Neural progenitor cell (in vitro differentiated cells): ENCODE measurements around the gene GANC. TPM values are rescaled to one million over a fixed set of nuclear protein-coding genes. Genes with fewer than 3 reads are reported as not detected.

Source experiments
- DNase-seq: peaks from one replicate; pipeline ENCODE4 v3.0.0-alpha.2; 2016; ENCODE audit warnings: low spot score
- H2AFZ ChIP-seq: fragments of 200-600 bp; sonication (generic); replicated peaks from 2 replicates; pipeline ENCODE4 v1.6.1; 2016; ENCODE audit warnings: antibody characterized with exemption
- H3F3A ChIP-seq: fragments of 200-600 bp; sonication (generic); 2 replicates; pipeline ENCODE4 v1.6.1; 2016; ENCODE audit warnings: antibody characterized with exemption, low read depth
- H3K27ac ChIP-seq: fragments of 200-600 bp; sonication (generic); 2 replicates; pipeline ENCODE4 v1.5.1; 2016; ENCODE audit warnings: mild to moderate bottlenecking
- H3K27me3 ChIP-seq: fragments of 200-600 bp; sonication (generic); 2 replicates; pipeline ENCODE4 v1.6.1; 2016; ENCODE audit warnings: mild to moderate bottlenecking, moderate library complexity
- H3K36me3 ChIP-seq: fragments of 200-600 bp; sonication (generic); 2 replicates; pipeline ENCODE4 v1.5.1; 2016
- H3K4me1 ChIP-seq: fragments of 200-600 bp; sonication (generic); 2 replicates; pipeline ENCODE4 v1.6.1; 2016; ENCODE audit warnings: mixed run types
- H3K4me2 ChIP-seq: fragments of 200-600 bp; sonication (generic); 2 replicates; pipeline ENCODE4 v1.6.1; 2016
- H3K4me3 ChIP-seq: fragments of 200-600 bp; sonication (generic); 2 replicates; pipeline ENCODE4 v1.5.1; 2016
- H3K79me2 ChIP-seq: fragments of 200-600 bp; sonication (generic); 2 replicates; pipeline ENCODE4 v1.6.1; 2016; ENCODE audit warnings: low read depth
- H3K9ac ChIP-seq: fragments of 200-600 bp; sonication (generic); 2 replicates; pipeline ENCODE4 v1.6.1; 2016
- H3K9me3 ChIP-seq: fragments of 200-600 bp; sonication (generic); 2 replicates; pipeline ENCODE4 v1.5.1; 2016; ENCODE audit warnings: low read depth
- H4K20me1 ChIP-seq: fragments of 200-600 bp; sonication (generic); 2 replicates; pipeline ENCODE4 v1.6.1; 2016; ENCODE audit warnings: low read depth
- H3K27ac Mint-ChIP-seq: 3 replicates; pipeline ENCODE4 v1.8.0; 2021; ENCODE audit warnings: mixed read lengths
- H3K27me3 Mint-ChIP-seq: 2 replicates; pipeline ENCODE4 v1.8.0; 2022; ENCODE audit warnings: low read depth, mild to moderate bottlenecking, inconsistent platforms, moderate library complexity, mixed read lengths; ENCODE audit not compliant: insufficient read depth
- H3K36me3 Mint-ChIP-seq: 3 replicates; pipeline ENCODE4 v1.8.0; 2021; ENCODE audit warnings: mixed read lengths
- H3K4me1 Mint-ChIP-seq: 3 replicates; pipeline ENCODE4 v1.8.0; 2021; ENCODE audit warnings: mixed read lengths
- H3K4me3 Mint-ChIP-seq: 3 replicates; pipeline ENCODE4 v1.8.0; 2021; ENCODE audit warnings: mild to moderate bottlenecking, moderate library complexity, mixed read lengths
- H3K9me3 Mint-ChIP-seq: 3 replicates; pipeline ENCODE4 v1.8.0; 2020; ENCODE audit warnings: mixed read lengths
- EZH2 ChIP-seq: fragments of 200-600 bp; sonication (generic); IDR thresholded peaks from 2 replicates; pipeline ENCODE4 v1.6.1; 2017; ENCODE audit warnings: antibody characterized with exemption, mild to moderate bottlenecking, moderate library complexity
- EZH2phosphoT487 ChIP-seq: fragments of 200-600 bp; sonication (generic); IDR thresholded peaks from 2 replicates; pipeline ENCODE4 v1.6.1; 2017; ENCODE audit warnings: antibody characterized with exemption
- total RNA-seq: library from RNA; depleted of rRNA; stranded (reverse); fragments of >200 nt; gene quantifications from 2 replicates; pipeline ENCODE4 v1.2.3, GENCODE V29; 2015; ENCODE audit warnings: low replicate concordance
- TF ChIP-seq, protein P1 (sequence below): fragments of 200-600 bp; sonication (generic); IDR thresholded peaks from 2 replicates; pipeline ENCODE4 v1.5.1; 2017; ENCODE audit warnings: antibody characterized with exemption, mild to moderate bottlenecking

The GANC gene
- total RNA-seq, 1 donor from 2014 or later: 22.7 TPM

DNA sequence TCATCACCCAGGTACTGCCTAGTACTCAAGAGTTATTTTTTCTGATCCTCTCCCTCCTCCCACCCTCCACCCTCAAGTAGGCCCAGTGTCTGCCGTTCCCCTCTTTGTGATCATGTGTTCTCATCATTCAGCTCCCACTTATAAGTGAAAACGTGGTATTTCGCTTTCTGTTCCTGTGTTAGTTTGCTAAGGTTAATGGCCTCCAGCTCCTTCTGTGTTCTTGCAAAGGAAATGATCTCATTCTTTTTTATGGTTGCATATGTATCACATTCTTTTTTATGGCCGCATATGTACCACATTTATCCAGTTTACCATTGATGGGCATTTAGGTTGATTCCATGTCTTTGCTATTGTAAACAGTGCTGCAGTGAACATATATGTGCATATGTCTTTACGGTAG lies 8.2 kb upstream of the GANC start:
- DNase-seq: no peak
- H3K4me3 ChIP-seq: no peak overlapping the region
- no peaks in the 10 kb centered on the region for H3K27me3 ChIP-seq
- H3K36me3 Mint-ChIP-seq: peaks cover 44% of the 10 kb centered on the region
- no peak for TF ChIP-seq EZH2
- TF ChIP-seq, protein P1, sequence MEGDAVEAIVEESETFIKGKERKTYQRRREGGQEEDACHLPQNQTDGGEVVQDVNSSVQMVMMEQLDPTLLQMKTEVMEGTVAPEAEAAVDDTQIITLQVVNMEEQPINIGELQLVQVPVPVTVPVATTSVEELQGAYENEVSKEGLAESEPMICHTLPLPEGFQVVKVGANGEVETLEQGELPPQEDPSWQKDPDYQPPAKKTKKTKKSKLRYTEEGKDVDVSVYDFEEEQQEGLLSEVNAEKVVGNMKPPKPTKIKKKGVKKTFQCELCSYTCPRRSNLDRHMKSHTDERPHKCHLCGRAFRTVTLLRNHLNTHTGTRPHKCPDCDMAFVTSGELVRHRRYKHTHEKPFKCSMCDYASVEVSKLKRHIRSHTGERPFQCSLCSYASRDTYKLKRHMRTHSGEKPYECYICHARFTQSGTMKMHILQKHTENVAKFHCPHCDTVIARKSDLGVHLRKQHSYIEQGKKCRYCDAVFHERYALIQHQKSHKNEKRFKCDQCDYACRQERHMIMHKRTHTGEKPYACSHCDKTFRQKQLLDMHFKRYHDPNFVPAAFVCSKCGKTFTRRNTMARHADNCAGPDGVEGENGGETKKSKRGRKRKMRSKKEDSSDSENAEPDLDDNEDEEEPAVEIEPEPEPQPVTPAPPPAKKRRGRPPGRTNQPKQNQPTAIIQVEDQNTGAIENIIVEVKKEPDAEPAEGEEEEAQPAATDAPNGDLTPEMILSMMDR: no peak
- TF ChIP-seq EZH2phosphoT487: no peak
- H3K79me2 ChIP-seq: peaks cover 24% of the 10 kb centered on the region
- no peaks in the 10 kb centered on the region for H3K4me1 ChIP-seq
- no peaks in the 10 kb centered on the region for H3K4me1 Mint-ChIP-seq
- no peak overlapping the region for H3K27ac ChIP-seq
- no peak overlapping the region for H2AFZ ChIP-seq
- no peaks in the 10 kb centered on the region for H3F3A ChIP-seq
- peaks cover 32% of the 10 kb centered on the region for H3K36me3 ChIP-seq
- no peak overlapping the region for H3K27ac Mint-ChIP-seq
- no peaks in the 10 kb centered on the region for H3K9me3 ChIP-seq
- no peaks in the 10 kb centered on the region for H3K27me3 Mint-ChIP-seq
- no peaks in the 10 kb centered on the region for H3K9me3 Mint-ChIP-seq
- no peak overlapping the region for H3K4me2 ChIP-seq
- no peaks in the 10 kb centered on the region for H4K20me1 ChIP-seq
- H3K9ac ChIP-seq: no peak overlapping the region
- no peak overlapping the region for H3K4me3 Mint-ChIP-seq

DNA sequence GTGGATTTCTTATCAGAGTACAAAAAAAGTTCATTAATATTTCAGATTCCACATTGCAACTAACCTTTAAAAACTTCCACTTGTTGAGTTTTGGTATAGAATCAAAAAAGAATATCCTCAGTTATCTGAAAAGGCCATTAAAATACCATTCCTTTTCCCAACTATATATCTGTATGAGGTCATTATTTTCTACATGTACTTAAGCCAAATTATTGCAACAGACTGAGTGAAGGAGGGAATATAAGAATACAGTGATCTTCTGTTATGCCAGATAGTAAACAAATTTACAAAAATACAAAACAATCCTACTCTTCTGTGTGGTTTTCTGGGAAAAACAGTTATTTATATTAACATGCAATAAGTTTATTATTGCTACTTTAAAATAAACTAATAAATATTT lies 5.7 kb upstream of the GANC start:
- Histone ChIP-seq H3K9ac (no peak overlapping the region), H3K27ac (no peak overlapping the region), H3F3A (no peaks in the 10 kb centered on the region), H3K4me1 (peaks cover 11% of the 10 kb centered on the region), H3K27me3 (no peaks in the 10 kb centered on the region), H3K4me3 (no peak overlapping the region), H4K20me1 (no peaks in the 10 kb centered on the region), H3K79me2 (peaks cover 49% of the 10 kb centered on the region), H3K36me3 (peaks cover 18% of the 10 kb centered on the region), H3K9me3 (no peaks in the 10 kb centered on the region), H2AFZ (no peak overlapping the region), H3K4me2 (no peak overlapping the region)
- TF ChIP-seq EZH2phosphoT487: no peak
- DNase-seq: no peak
- Mint-ChIP-seq H3K27me3 (no peaks in the 10 kb centered on the region), H3K36me3 (peaks cover 34% of the 10 kb centered on the region), H3K4me1 (peaks cover 12% of the 10 kb centered on the region), H3K4me3 (no peak overlapping the region), H3K27ac (no peak overlapping the region), H3K9me3 (no peaks in the 10 kb centered on the region)

DNA sequence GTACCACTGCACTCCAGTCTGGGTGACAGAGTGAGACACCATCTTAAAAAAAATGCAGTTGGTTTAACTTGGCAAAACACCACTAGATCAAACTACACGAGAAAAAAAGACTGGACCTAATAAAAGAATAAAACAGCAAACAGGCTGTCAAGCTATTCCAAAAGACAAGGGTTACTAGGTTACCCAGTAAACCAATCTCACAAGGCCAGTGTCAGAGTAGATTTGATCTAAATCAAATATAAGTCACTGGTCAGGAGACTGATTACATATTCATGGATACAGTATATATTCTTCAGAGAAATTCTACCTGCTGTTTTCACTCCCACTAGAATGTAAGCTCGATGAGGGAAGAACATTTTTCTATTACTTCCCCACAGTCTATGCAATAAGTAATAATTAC lies 2.5 kb upstream of the GANC start:
- peaks cover 55% of the 10 kb centered on the region for H3K79me2 ChIP-seq
- Mint-ChIP-seq H3K36me3 (peaks cover 11% of the 10 kb centered on the region), H3K9me3 (no peaks in the 10 kb centered on the region), H3K27ac (no peak overlapping the region), H3K4me3 (peak overlapping the region; percentile 38), H3K4me1 (peaks cover 32% of the 10 kb centered on the region), H3K27me3 (no peaks in the 10 kb centered on the region)
- no peak overlapping the region for H3K9ac ChIP-seq
- peaks cover 11% of the 10 kb centered on the region for H3K36me3 ChIP-seq
- H3K4me1 ChIP-seq: peaks cover 19% of the 10 kb centered on the region
- no peaks in the 10 kb centered on the region for H4K20me1 ChIP-seq
- H3K27me3 ChIP-seq: no peaks in the 10 kb centered on the region
- TF ChIP-seq EZH2phosphoT487: no peak
- no peaks in the 10 kb centered on the region for H3K9me3 ChIP-seq
- peaks cover 19% of the 10 kb centered on the region for H3F3A ChIP-seq
- no peak overlapping the region for H2AFZ ChIP-seq
- DNase-seq: no peak
- peak overlapping the region; percentile 86 for H3K4me2 ChIP-seq
- H3K27ac ChIP-seq: no peak overlapping the region
- no peak overlapping the region for H3K4me3 ChIP-seq

DNA sequence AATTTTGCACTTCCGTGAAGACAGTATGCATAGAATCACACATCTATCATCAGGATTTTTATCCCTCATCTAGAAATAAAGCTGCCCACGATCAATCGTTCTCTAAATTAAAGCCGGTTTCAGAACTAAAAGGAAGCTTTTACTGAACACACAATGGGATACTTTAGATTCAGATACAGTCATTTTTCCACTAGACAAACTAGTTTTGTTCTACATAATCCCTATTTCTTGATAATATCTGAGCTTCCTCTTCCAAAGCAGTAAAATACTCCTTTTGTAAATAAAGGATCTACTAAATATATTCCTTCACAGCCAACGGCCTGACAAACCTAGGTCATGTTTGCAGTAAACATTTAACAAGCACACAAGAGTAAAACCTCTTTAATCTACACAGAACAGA lies 2.0 kb upstream of the GANC start:
- Histone ChIP-seq H3K27me3 (no peaks in the 10 kb centered on the region), H3K27ac (no peak overlapping the region), H3K4me1 (peaks cover 24% of the 10 kb centered on the region), H3K4me3 (peak overlapping the region; percentile 78), H4K20me1 (no peaks in the 10 kb centered on the region), H3K4me2 (peak overlapping the region; percentile 86), H3F3A (peaks cover 19% of the 10 kb centered on the region), H2AFZ (no peak overlapping the region), H3K9me3 (no peaks in the 10 kb centered on the region), H3K9ac (no peak overlapping the region), H3K79me2 (peaks cover 55% of the 10 kb centered on the region), H3K36me3 (peaks cover 11% of the 10 kb centered on the region)
- H3K9me3 Mint-ChIP-seq: no peaks in the 10 kb centered on the region
- TF ChIP-seq, protein P1: no peak
- TF ChIP-seq EZH2phosphoT487 (no peak), EZH2 (no peak)
- peaks cover 7% of the 10 kb centered on the region for H3K36me3 Mint-ChIP-seq
- H3K4me1 Mint-ChIP-seq: peaks cover 36% of the 10 kb centered on the region
- DNase-seq: no peak
- no peaks in the 10 kb centered on the region for H3K27me3 Mint-ChIP-seq
- H3K4me3 Mint-ChIP-seq: no peak overlapping the region
- no peak overlapping the region for H3K27ac Mint-ChIP-seq
